Hepatocyte (in vitro differentiated cells): ENCODE results near the gene SCGB1D1.

Experiments
- CTCF ChIP-seq: fragments of 200-600 bp; sonication (generic); IDR thresholded peaks from 2 replicates; pipeline ENCODE4 v1.5.1; 2016; ENCODE audit warnings: antibody characterized with exemption, mild to moderate bottlenecking; ENCODE audit not compliant: poor library complexity
- EZH2 ChIP-seq: fragments of 200-600 bp; sonication (generic); IDR thresholded peaks from 2 replicates; pipeline ENCODE4 v1.6.1; 2016; ENCODE audit warnings: antibody characterized with exemption, mild to moderate bottlenecking, borderline replicate concordance

GRCh38 chr11:62169935-62170334, 20.1 kb upstream of the SCGB1D1 start:
- TF ChIP-seq EZH2 = no peak
- TF ChIP-seq CTCF = no peak
